Activated T-cell treated with anti-CD3 and anti-CD28 coated beads for 24 hours (primary cell): ENCODE results near the gene ADM.

Experiments used
- DNase-seq: peaks from one replicate; pipeline ENCODE4 v3.0.0-alpha.2; 2020; ENCODE audit warnings: low read depth

The ADM gene

DNA sequence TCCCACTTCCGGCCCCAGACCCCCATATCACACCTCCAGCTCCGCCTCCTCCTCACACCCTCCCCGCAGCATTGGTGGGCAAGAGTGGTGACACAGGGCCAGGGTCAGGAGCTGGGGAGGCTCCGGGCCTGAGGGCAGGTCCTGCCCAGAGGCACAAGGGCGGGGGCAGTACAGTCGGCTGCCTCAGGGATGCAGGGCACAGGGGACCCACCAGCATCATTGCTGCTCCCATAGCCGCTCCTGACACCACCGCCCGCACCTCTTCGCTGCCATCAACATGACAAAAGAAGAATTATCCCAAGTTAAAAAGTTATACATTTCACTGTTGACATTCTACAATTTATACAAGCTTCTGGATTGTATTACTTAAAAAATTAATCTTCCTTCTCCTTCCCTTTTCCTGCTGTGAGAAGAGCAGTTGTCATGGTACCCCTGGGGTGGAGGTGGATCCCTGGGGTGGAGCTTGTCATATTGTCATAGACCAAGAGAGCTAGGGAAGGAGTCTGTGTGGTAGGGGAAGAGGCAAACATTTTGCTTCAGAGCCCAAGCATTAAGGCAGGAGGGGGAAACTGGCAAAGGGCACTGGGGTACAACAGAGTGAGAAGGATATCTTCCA is 15.0 kb upstream of the ADM start:
- no peak for DNase-seq

DNA sequence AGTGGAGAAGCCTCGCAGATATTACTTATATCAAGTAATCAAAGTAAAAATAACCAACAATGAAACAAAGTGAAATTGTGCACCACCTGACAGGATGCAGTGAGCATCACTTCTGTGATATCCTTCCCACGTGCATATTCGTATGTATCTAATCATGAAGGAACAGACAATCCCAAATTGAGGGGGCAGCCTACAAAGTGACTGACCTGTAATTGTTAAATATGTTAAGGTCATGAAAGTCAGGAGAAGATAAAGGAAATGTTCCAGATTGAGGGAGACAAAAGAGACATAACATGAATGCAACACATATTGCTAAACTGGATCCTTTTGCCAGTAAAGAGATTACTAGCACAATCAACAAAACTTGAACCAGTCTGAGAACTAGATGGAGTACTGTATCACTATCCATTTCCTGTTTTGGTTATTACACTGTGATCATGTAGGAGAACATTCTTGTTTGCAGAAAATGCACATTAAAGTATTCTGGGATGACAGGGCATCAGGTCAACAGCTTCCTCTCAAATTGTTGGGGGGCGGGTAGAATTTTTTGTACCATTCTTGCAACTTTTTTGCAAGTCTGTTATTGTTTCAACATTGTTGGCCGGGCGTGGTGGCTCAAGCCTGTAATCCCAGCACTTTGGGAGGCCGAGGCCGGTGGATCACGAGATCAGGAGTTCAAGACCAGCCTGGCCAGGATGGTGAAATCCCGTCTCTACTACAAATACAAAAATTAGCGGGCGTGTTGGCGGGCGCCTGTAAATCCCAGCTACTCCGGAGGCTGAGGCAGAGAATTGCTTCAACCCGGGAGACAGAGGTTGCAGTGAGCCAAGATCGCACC is 12.9 kb upstream of the ADM start:
- no peak for DNase-seq

DNA sequence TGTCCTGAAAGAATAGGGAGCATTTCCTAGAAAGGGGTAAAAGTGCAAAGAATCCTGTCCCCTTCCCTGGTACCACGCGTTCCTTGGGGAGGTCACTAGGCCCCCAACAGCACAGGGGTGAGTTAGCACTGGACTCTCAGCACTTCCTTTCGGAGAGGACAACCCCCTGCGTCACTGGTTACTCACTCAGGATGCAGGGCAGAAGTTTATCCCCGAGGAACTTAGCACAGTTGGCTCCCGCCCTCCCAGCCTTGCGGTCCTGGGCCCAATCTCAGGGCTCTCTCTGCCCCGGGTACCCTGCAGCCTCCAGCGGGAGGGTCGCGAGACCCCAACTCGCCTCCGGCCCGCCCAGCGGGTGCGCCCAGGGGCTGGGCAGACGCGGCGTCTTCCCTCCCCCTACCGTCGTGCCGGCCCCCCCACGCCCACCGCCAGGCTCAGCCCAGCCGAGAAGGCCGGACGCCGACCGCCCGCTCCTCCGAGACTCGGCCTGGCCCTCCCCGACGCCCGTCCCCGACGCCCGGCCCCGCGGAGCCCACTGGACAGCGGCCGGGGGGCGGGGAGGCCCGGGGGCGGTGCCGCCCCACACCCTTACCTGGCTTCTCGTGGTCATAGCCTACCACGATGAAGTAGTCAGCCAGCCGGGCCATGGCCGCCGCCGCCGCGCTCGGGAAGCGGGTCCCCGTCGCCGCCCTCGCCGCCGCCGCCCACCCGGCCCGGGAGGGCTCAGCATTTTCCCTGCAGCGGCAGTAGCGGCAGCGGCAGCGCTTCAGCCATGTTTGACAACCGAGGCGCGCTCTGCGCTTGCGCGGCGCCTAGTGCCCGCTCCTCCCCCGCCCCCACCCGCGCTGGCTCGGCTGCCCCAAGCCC is 11.2 kb upstream of the ADM start, which contains the start of gene SBF2:
Gene SBF2 (minus strand): TSS at position 797 of the 867 bp plus-strand sequence. CDS start 150 bp downstream, at position 647.
- DNase-seq = peak; percentile 69

DNA sequence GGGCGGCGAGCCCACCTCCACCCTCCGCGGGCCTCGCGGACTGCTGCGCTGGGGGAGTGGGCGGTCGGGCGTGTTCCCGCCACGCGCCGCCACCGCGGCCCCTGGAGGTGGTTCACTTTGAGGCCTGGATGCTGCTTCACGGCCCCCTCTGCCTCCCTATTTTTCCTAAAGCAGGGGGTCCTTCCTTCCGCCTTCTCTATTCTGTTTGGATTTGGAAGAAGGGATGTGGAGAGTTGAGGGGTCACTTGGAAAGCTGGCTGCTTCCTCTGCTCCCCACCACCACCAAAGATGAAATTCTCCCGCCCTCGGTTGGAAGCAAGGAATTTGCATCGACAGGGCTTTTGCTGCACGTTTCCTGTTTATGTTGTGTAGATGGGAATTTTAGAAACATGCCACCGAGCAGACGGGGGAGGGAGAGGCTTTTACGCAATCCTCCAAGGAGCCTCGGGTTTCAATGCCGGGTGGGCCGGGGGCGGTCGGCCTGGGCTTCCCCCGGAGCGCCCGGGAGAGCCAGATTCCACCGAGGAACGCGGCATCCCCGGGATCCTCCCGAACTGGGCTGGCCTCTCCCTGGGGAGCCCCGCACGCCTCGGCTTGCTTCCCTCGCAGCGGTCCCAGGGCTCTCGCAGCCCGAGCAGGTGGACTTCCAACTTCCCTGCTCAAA is 10.5 kb upstream of the ADM start:
- DNase-seq = no peak

DNA sequence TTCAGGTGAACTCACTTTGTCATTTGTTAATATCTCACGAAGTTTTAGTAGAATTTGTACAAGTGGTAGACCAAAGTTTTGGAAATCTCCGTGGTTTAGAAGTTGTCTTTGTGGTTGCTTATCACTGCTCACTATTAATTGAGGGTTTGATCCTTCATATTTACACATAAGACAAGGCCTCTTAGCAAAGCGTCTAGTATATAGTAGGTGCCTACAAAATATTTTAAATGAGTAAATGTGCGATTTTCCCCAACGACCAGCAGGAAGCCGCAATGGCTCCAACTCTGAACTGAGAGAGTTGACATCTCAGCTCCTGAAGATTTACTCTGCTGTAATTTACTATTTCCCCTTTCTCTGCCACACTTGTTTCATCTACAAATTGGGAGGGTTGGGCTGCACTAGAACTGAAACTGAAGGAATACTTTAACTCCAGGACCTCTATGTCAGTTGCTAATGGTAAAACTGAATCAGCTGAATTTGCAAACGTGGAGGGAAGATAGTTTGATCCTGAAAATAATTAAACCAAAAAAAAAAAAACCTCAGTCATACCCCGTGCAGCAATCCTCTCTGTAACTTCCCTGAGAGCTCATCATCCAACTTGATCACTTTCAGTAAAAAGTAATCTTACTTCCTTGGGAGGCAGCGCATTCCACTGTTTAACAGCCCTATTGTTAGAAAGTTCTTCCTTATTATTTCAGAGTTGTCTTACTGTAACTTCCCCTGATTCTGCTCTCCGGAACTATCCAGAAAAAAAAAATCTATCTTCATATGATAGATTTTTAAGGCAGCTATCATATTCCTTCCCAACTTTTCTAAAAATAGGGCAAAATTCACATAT is 9.6 kb upstream of the ADM start:
- DNase-seq = no peak

DNA sequence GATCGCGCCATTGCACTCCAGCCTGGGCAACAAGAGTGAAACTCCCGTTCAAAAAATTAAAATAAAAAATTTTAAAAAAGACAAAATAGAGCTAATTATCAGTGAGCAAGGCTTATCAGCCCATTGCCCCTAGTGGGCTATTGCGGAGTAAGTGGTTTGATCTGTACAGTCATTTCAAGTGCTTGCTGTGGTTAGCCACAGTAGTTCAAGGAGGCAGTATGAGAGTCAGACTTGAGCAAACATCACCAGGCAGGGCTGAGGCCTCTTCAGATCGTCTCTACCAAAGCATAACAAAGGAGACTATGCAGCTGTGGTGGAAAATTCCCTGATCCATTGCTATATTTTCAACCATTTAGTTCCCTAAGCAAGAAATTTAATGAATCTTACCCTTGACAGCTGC is 6.5 kb upstream of the ADM start:
- no peak for DNase-seq

DNA sequence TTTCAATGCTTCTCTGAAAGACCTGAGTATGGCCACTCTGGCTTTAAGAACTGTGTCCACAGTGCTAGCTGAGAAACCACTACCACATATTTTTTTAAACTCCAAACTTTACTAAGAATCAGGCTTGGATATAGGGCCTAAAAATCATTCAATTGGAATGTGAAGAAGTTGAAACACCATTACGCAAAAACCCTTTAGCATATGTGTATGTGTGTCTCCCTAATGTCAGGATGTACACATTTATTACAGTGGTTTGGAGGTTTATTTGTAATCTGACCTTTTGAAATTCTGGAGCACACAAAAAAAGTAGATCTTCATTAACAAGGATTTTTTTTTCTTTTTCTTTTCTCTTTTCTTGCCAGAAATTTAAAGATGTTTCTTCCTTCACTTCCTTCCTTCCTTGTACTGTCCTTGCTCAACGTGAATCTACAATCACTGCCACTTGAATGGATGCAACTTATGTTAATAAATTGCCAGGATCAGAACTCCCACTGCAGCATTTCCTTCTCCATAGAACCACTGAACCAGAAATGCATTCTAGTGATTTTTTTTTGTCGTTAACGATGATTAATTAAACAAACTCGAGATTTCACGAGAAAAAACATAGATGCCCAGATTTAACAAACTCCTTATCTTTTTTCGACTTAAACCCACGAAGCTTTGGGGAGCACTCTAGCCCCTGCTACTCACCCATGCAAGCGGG is 3.1 kb upstream of the ADM start:
- no peak for DNase-seq

DNA sequence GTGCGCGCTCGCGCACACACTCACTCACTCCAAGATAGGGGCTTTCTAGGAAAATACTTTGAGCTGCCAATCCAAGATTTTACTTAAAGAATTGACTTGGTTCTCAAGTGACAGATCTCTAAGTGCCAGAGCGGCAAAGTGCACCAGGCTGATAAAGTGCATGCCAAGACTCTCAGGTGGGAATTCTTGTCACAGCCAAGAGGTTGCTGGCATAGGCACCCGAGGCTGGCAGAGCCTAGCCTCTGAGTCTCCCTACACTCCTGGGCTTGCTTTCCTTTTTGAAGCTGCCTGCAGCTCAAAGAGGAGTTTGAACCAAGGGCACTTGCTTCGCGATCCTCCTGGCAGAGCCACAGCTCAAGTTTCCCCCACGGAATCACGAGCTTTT is 2.5 kb upstream of the ADM start:
- no peak for DNase-seq

DNA sequence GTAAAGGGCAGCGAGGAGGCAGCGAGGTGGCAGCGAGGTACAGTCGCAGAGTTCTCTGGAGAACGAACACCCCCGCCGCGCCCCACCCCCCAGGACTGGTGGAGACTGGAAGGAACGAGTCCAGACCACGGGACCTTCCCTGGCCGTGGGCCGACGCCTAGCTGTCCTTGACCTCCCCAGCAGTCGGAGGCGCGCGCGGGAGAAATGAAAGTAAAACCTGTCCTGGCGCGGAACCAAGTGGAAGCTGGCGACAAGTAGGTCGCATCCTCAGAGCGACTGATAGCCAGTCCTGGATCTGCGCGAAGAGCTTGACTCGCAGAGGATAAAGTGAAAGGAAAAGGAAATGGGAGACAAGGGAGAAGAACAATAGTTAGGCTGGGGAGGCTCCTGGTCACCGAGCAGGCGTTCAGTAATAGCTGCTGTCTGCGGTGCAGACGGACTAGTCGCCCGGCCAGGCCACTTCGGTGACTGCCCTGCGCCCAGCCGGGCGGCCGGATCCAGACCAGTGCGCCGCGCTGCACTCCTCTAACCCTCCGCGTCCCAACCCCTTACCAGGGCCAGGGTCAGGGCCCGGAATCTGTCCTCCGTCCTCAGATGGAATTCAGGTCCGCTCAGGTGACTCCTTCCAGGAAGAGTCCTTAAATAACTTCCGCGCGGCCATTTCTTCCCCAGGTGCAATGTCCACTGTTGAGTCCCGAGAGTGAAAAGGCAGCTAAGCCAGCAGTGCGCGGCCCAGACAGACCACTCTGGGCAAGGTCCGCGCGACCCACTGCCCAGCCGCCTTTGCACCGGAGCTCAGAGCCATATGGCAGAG is 1.9 kb upstream of the ADM start:
- no peak for DNase-seq

DNA sequence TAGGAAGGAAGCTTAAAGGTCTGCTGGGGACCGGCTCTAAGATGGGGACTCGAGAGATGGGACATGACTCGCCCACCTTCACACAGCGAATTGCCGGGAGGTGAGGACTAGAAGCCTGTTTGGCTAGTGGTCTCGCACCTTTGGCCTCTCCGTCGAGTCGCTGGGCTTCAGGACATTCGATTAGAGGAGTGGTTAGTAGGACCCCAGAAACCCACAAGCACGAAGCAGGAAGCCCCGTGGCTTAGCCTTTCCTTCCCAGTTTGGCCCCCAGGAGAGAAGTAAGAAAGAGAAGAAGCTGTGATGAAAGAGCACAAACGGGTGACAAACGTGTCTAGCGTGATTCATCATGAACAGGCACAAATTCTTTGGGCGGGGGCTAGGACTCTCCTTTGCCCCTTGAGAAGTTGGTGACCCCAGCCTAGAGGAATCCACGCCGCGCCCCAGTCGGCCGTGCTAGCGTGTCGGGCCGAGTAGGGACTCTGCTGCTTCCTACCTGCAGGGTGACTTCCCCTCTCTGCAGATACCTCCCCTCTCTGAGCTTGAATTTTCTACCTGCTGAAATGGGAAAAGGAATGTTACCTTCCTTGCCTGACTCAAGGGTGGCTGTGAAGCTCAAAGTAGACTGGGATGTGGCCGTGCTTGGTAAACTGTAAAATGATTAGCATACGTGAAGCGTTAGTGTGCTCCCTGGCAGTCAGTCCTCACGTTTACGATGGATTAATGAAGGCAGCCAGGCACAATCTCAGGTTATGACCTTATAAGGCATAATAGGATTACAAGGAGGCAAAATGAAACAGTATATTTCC is 1.1 kb upstream of the ADM start:
- no peak for DNase-seq

DNA sequence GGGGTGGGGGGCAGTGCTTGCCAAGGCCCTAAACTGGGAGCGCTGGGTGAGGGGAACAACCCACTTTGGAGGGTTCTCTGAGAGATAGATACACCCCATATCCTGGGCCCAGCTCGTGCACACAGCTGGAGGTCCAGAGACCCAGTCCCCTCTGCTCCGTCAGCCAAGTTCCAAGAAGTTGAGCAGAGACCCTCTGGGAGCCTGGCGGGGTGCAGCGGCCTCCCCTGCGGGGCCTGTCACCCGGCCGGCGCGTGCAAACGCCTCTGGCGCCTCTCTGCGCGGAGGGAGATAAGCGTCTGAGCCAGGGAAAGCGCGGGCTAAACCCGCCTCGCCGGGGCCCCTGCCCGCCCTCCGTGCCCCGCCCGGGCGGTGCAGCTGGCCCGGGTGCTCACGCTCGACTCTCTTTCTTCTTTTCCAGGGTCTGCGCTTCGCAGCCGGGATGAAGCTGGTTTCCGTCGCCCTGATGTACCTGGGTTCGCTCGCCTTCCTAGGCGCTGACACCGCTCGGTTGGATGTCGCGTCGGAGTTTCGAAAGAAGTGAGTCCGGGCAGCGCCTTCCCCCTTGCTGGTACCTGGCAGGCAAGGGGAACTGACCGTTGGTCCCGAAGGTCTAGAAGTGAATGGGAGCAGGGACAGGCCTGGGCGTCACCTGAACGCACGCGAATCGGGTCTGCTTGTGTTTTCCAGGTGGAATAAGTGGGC is 540 bp downstream of the ADM start:
- no peak for DNase-seq

DNA sequence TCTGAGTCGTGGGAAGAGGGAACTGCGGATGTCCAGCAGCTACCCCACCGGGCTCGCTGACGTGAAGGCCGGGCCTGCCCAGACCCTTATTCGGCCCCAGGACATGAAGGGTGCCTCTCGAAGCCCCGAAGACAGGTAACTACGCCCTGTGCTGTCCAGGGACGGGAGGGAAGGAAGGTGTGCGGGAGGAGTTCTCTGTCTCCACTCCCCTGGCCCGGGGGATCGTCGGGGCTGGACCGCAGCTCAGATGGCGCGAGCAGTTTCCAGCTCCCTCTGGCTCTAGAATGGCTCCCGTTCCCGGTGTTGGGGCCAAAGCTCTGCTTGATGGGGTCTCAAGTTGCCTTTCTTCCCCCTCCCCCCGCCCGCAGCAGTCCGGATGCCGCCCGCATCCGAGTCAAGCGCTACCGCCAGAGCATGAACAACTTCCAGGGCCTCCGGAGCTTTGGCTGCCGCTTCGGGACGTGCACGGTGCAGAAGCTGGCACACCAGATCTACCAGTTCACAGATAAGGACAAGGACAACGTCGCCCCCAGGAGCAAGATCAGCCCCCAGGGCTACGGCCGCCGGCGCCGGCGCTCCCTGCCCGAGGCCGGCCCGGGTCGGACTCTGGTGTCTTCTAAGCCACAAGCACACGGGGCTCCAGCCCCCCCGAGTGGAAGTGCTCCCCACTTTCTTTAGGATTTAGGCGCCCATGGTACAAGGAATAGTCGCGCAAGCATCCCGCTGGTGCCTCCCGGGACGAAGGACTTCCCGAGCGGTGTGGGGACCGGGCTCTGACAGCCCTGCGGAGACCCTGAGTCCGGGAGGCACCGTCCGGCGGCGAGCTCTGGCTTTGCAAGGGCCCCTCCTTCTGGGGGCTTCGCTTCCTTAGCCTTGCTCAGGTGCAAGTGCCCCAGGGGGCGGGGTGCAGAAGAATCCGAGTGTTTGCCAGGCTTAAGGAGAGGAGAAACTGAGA is 1.4 kb downstream of the ADM start:
- DNase-seq = no peak

DNA sequence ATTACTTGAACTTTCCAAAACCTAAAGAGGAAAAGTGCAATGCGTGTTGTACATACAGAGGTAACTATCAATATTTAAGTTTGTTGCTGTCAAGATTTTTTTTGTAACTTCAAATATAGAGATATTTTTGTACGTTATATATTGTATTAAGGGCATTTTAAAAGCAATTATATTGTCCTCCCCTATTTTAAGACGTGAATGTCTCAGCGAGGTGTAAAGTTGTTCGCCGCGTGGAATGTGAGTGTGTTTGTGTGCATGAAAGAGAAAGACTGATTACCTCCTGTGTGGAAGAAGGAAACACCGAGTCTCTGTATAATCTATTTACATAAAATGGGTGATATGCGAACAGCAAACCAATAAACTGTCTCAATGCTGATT is 2.1 kb downstream of the ADM start:
- DNase-seq = no peak

DNA sequence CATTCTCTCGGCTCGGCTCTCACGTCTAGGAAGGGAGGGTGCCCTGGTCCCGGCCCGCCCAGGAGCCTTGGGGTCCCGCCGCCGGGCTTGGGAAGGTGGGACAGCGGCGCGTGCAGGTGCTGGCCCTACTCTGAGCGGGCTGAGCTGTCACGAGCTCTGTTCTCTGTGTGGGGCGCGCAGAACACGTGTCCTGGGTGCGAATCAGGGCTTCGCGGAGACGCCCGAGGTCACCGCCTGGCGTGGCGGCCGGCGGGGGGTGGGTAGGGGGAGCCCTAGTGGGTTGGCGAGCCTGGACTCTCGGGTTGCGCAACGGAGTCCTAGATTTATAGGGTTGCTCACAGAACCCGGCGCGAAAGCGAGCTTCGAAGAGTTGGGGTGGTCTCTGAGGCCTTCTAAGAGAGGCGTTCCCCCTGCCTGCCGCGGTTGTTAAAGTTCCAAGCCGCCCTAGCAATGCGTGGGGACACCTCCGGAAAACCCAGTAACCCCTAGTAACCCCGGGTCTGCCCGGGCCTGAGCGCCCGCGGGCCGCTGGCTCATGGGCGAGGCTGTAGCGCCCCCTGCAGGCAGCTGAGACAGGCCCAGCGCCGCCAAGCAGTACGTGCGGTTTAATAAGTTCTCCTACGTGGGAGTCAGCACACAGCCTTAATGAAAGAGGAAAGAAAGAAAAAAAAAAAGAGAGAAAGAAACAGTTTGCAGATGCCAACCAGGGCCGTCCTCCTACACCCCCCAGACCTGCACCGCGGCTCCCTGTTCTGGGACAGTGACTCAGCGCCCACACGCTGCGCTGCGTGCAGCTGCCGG is 2.7 kb downstream of the ADM start:
- peak; percentile 72 for DNase-seq

DNA sequence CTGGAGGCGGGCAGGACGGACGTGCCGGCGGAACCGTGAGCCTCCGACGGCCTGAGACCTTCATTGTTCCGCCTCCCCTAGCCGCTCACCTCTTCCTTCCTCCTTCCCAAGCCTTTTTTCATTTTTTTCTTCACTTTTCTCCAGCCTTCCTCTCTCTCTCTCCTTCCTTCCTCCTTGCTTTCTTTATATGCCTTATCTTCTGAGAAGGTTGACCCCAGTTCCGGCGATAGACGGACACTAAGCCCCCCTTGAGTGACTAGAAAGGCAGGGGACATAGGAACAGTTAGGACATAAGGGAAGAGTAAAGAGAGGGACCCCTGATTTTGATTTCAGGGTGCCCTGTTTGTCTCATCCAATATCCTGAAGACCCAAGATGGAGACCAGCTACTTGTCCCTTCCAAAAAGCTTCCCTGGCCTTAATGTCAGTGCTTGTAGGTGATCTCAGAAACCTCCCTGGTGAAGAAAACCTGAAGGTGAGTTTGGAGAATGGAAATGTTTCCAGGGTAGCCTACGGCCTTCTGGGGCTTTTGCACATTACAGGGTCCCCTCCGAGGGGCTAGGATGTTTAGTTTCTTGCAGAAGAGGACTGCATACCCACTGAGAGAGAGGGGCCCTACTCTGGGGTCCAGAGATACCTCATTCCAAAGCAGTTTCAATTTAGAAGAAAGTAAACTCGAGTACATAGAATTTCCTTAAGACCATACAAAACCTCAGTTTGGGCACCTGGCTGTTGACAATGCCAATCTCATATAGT is 3.5 kb downstream of the ADM start:
- no peak for DNase-seq
